GM12891 (cell line): ENCODE measurements around the gene RACGAP1.

Source experiments
- POLR2A ChIP-seq: IDR thresholded peaks from 2 replicates; pipeline ENCODE4 v1.6.1; 2011; ENCODE audit warnings: low read depth, low read length, control low read depth
- TAF1 ChIP-seq: IDR thresholded peaks from 2 replicates; pipeline ENCODE4 v1.6.1; 2011; ENCODE audit warnings: low read depth, low read length, control low read depth

DNA sequence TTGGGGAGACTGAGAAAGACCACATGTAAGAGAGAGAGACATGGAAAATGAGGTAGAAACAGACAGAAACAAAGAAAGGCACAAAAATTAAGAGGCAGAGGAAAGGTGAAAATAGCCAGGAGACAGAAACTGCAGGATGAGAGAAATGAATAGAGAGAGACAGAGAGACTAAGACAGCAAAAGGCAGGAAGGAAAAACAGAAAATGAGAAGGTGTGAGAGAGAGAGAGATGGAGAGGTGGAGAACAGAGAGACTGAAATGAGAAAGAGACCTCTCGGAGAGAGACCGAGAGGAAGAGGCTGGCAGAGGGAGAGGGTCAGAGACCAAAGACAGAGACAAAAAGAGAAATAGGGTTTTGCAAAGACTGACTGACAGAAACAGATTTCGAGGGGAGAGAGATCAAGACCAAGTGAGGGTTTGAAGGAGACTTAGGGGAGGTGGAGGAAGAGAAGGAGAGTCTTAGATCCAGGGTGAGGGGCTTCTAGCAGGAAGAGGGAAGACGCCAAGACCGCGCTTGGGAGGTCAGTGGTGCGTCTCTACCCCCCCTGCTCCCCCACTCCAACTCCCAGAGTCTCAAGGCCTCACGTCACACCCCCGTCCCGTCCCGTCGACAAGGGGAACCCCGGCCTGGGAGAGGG is 64.7 kb downstream of the RACGAP1 start:
- no peak for TF ChIP-seq POLR2A
- TF ChIP-seq TAF1: no peak
